H1 (cell line): ENCODE measurements around the gene WDR89. TPM values are rescaled to one million over a fixed set of nuclear protein-coding genes. Genes with fewer than 3 reads are reported as not detected.

Source experiments
- CTCF ChIA-PET: fragments of 300-600 bp; sonication (Branson Sonifier 250); formaldehyde crosslinking; loops from one replicate; lab custom pipeline; 2021; ENCODE audit not compliant: partially characterized antibody; lab: Charles Lee
- POLR2A ChIA-PET: fragments of 300-600 bp; sonication (Branson Sonifier 250); formaldehyde crosslinking; loops from one replicate; lab custom pipeline; 2021; ENCODE audit warnings: inconsistent platforms; ENCODE audit not compliant: partially characterized antibody; lab: Charles Lee
- DNase-seq, 2 experiments: peaks; one replicate each; pipeline versions ENCODE4 v3.0.0 to v3.0.0-alpha.2; 2010 to 2022; ENCODE audit warnings: low spot score in 2 of 2, low read depth in 1 of 2, mixed read lengths in 1 of 2
- FAIRE-seq: peaks from 2 replicates; lab custom pipeline; 2011; peaks lifted over from hg19 to GRCh38; lab: Jason Lieb, UNC
- H2AFZ ChIP-seq: 2 replicates; pipeline ENCODE4 v1.8.1; 2012; ENCODE audit warnings: low read length, inconsistent platforms
- H2AK5ac ChIP-seq: 2 replicates; pipeline ENCODE4 v1.6.1; 2013; ENCODE audit warnings: low read depth, low read length
- H2BK120ac ChIP-seq: replicated peaks from 2 replicates; pipeline ENCODE3; 2013; ENCODE audit warnings: low read depth, low read length, inconsistent platforms
- H2BK12ac ChIP-seq: 2 replicates; pipeline ENCODE4 v1.6.1; 2013; ENCODE audit warnings: low read depth, low read length
- H2BK15ac ChIP-seq: 2 replicates; pipeline ENCODE4 v1.6.1; 2013; ENCODE audit warnings: low read length
- H2BK20ac ChIP-seq: 2 replicates; pipeline ENCODE4 v1.6.1; 2013; ENCODE audit warnings: low read length
- H2BK5ac ChIP-seq: 2 replicates; pipeline ENCODE4 v1.6.1; 2013; ENCODE audit warnings: low read depth, low read length
- H3K14ac ChIP-seq: 2 replicates; pipeline ENCODE4 v1.6.1; 2013; ENCODE audit warnings: inconsistent platforms; ENCODE audit not compliant: insufficient read length
- H3K18ac ChIP-seq: 2 replicates; pipeline ENCODE4 v1.6.1; 2013; ENCODE audit warnings: low read length; ENCODE audit errors: extremely low read depth
- H3K23ac ChIP-seq: 2 replicates; pipeline ENCODE4 v1.6.1; 2013; ENCODE audit warnings: inconsistent platforms; ENCODE audit not compliant: insufficient read length
- H3K23me2 ChIP-seq: 2 replicates; pipeline ENCODE4 v1.6.1; 2013; ENCODE audit warnings: low read depth, low read length
- H3K27ac ChIP-seq: 2 replicates; pipeline ENCODE4 v1.6.1; 2011; ENCODE audit warnings: low read depth, low read length, inconsistent platforms
- H3K27me3 ChIP-seq, 4 experiments: replicated peaks in 1 of 4; 1 replicate in 1 of 4; 2 replicates in 3 of 4; pipeline versions ENCODE4 v1.6.1 to v1.8.1; 2011 to 2013; ENCODE audit warnings: low read length in 3 of 4, mild to moderate bottlenecking in 3 of 4, inconsistent platforms in 2 of 4, mixed read lengths in 2 of 4, moderate library complexity in 1 of 4; ENCODE audit not compliant: control insufficient read depth in 3 of 4, insufficient read depth in 3 of 4; ENCODE audit errors: extremely low read depth in 1 of 4
- H3K36me3 ChIP-seq, 4 experiments: 2 replicates each; pipeline versions ENCODE4 v1.6.1 to v1.8.1; 2011 to 2013; ENCODE audit warnings: mild to moderate bottlenecking in 4 of 4, low read length in 3 of 4, moderate library complexity in 2 of 4, control low read depth in 1 of 4, inconsistent platforms in 1 of 4; ENCODE audit not compliant: insufficient read depth in 4 of 4, control insufficient read depth in 2 of 4
- H3K4ac ChIP-seq: replicated peaks from 2 replicates; pipeline ENCODE3; 2013; ENCODE audit warnings: low read length, low read depth, mixed read lengths, inconsistent platforms; ENCODE audit not compliant: insufficient read length
- H3K4me1 ChIP-seq, 4 experiments: replicated peaks in 1 of 4; 1 replicate in 1 of 4; 2 replicates in 3 of 4; pipeline versions ENCODE4 v1.6.1 to v1.8.1; 2011 to 2013; ENCODE audit warnings: low read length in 3 of 4, inconsistent platforms in 2 of 4, mixed read lengths in 1 of 4; ENCODE audit not compliant: insufficient read depth in 4 of 4, control insufficient read depth in 3 of 4
- H3K4me2 ChIP-seq, 2 experiments: 2 replicates each; pipeline versions ENCODE4 v1.6.1 to v1.8.1; 2011 to 2013; ENCODE audit warnings: low read depth in 2 of 2, low read length in 2 of 2, control low read depth in 1 of 2, inconsistent platforms in 1 of 2, mild to moderate bottlenecking in 1 of 2; ENCODE audit not compliant: insufficient read depth in 1 of 2
- H3K4me3 ChIP-seq, 4 experiments: fragments of 200-600, 300-600 bp in 1 of 4; sonication (generic), shearing (Covaris generic), sonication (Bioruptor Twin) in 1 of 4; 2 replicates each; pipeline versions ENCODE4 v1.5.1 to v1.8.1; 2011 to 2016; ENCODE audit warnings: low read length in 4 of 4, low read depth in 3 of 4, control low read depth in 2 of 4, inconsistent platforms in 2 of 4, mild to moderate bottlenecking in 2 of 4, mixed read lengths in 1 of 4, moderate library complexity in 1 of 4; ENCODE audit not compliant: insufficient read depth in 2 of 4; ENCODE audit errors: extremely low read depth in 1 of 4
- H3K56ac ChIP-seq: replicated peaks from 2 replicates; pipeline ENCODE3; 2013; ENCODE audit warnings: low read depth, mild to moderate bottlenecking, mixed read lengths, low read length, inconsistent platforms; ENCODE audit not compliant: insufficient read length
- H3K79me1 ChIP-seq: 2 replicates; pipeline ENCODE4 v1.6.1; 2013; ENCODE audit warnings: low read depth, low read length, control low read depth
- H3K79me2 ChIP-seq, 2 experiments: 2 replicates each; pipeline versions ENCODE4 v1.6.1 to v1.8.1; 2012 to 2013; ENCODE audit warnings: low read length in 2 of 2, mild to moderate bottlenecking in 2 of 2, inconsistent platforms in 1 of 2; ENCODE audit not compliant: insufficient read depth in 2 of 2, control insufficient read depth in 1 of 2
- H3K9ac ChIP-seq, 4 experiments: replicated peaks in 1 of 4; 1 replicate in 1 of 4; 2 replicates in 3 of 4; pipeline versions ENCODE4 v1.6.1 to v1.8.1; 2011 to 2013; ENCODE audit warnings: low read depth in 3 of 4, low read length in 3 of 4, control low read depth in 2 of 4, mild to moderate bottlenecking in 2 of 4, moderate library complexity in 2 of 4, inconsistent platforms in 1 of 4; ENCODE audit errors: extremely low read depth in 1 of 4
- H3K9me3 ChIP-seq, 2 experiments: 2 replicates each; pipeline versions ENCODE4 v1.6.1 to v1.8.1; 2012 to 2013; ENCODE audit warnings: mild to moderate bottlenecking in 2 of 2, moderate library complexity in 2 of 2, control low read depth in 1 of 2, inconsistent platforms in 1 of 2, low read depth in 1 of 2, low read length in 1 of 2, mixed read lengths in 1 of 2; ENCODE audit not compliant: insufficient read depth in 2 of 2
- H4K20me1 ChIP-seq, 2 experiments: replicated peaks in 1 of 2; 2 replicates each; pipeline versions ENCODE3 to v1.8.1; 2011 to 2013; ENCODE audit warnings: inconsistent platforms in 2 of 2, low read length in 2 of 2, mild to moderate bottlenecking in 1 of 2; ENCODE audit not compliant: insufficient read depth in 2 of 2, control insufficient read depth in 1 of 2
- H4K5ac ChIP-seq: 2 replicates; pipeline ENCODE4 v1.6.1; 2013; ENCODE audit warnings: low read length, low read depth, mixed read lengths, inconsistent platforms; ENCODE audit not compliant: insufficient read length
- H4K8ac ChIP-seq: 2 replicates; pipeline ENCODE4 v1.8.0; 2013; ENCODE audit warnings: mild to moderate bottlenecking, moderate library complexity, low read length, inconsistent platforms; ENCODE audit not compliant: insufficient read depth; ENCODE audit errors: extremely low read depth
- H4K91ac ChIP-seq: replicated peaks from 2 replicates; pipeline ENCODE3; 2013; ENCODE audit warnings: low read length, mixed read lengths, inconsistent platforms; ENCODE audit not compliant: insufficient read length
- ASH2L ChIP-seq: fragments of 200-600, 300-600 bp; sonication (generic); IDR thresholded peaks from one replicate; pipeline ENCODE4 v1.7.1; 2017; ENCODE audit warnings: low read length
- BRCA1 ChIP-seq: IDR thresholded peaks from 2 replicates; pipeline ENCODE4 v1.6.1; 2012; ENCODE audit warnings: low read depth, low read length, improper control_type of control experiment
- CHD2 ChIP-seq: IDR thresholded peaks from 2 replicates; pipeline ENCODE4 v1.6.1; 2012; ENCODE audit warnings: low read length, improper control_type of control experiment
- CTCF ChIP-seq, 3 experiments: IDR thresholded peaks; 1 replicate in 2 of 3; 2 replicates in 1 of 3; pipeline versions ENCODE4 v1.5.1 to v1.6.1; 2011; ENCODE audit warnings: low read length in 3 of 3, mild to moderate bottlenecking in 3 of 3, inconsistent platforms in 2 of 3, low read depth in 1 of 3, moderate library complexity in 1 of 3; ENCODE audit not compliant: insufficient read depth in 1 of 3; ENCODE audit errors: control extremely low read depth in 1 of 3
- GABPA ChIP-seq: IDR thresholded peaks from 2 replicates; pipeline ENCODE4 v1.6.1; 2011; ENCODE audit warnings: mild to moderate bottlenecking, low read length, moderate library complexity, borderline replicate concordance; ENCODE audit not compliant: insufficient read depth
- POLR2AphosphoS5 ChIP-seq: IDR thresholded peaks from 2 replicates; pipeline ENCODE4 v1.6.1; 2011; ENCODE audit warnings: low read depth, low read length
- RNF2 ChIP-seq: fragments of 200-900, 300-1000 bp; sonication (generic); IDR thresholded peaks from 2 replicates; pipeline ENCODE4 v1.7.1; 2016; ENCODE audit warnings: borderline replicate concordance, low read depth, mild to moderate bottlenecking, antibody characterized with exemption, low read length; ENCODE audit not compliant: poor library complexity, severe bottlenecking; ENCODE audit errors: missing control alignments
- SIN3A ChIP-seq, 2 experiments: IDR thresholded peaks in 1 of 2; conservative IDR thresholded peaks in 1 of 2; 2 replicates each; pipeline ENCODE4 v1.6.1; 2011 to 2012; ENCODE audit warnings: low read length in 2 of 2, improper control_type of control experiment in 1 of 2, low read depth in 1 of 2, mild to moderate bottlenecking in 1 of 2
- SIRT6 ChIP-seq: IDR thresholded peaks from one replicate; pipeline ENCODE4 v1.7.1; 2012; ENCODE audit warnings: low read length, inconsistent platforms
- SUZ12 ChIP-seq: fragments of 200-600 bp; sonication (generic); IDR thresholded peaks from 2 replicates; pipeline ENCODE4 v1.6.1; 2012; ENCODE audit warnings: mild to moderate bottlenecking, inconsistent platforms, low read length, moderate library complexity, mixed read lengths
- WGBS, 2 experiments: shearing (Covaris generic) in 1 of 2; methylation state at CpG; one replicate each; pipeline versions ENCODE4 v1.1.6 to v1.1.7; 2013 to 2015; ENCODE audit warnings: low lambda C conversion rate in 2 of 2, mixed read lengths in 2 of 2, inconsistent platforms in 1 of 2, low coverage in 1 of 2, missing lambda C conversion rate in 1 of 2; ENCODE audit not compliant: insufficient replicate concordance in 2 of 2, insufficient coverage in 1 of 2, insufficient read length in 1 of 2; ENCODE audit errors: extremely low coverage in 1 of 2, missing lambda C conversion rate in 1 of 2; 5-methylcytosine and 5-hydroxymethylcytosine counted together
- polyA plus RNA-seq, 7 experiments: library from polyadenylated mRNA; depleted of rRNA in 3 of 7; stranded (reverse) in 5 of 7; unstranded in 2 of 7; fragments of >200 nt in 5 of 7; fragments of 200-250 nt in 2 of 7; gene quantifications; 1 replicate in 5 of 7; 2 replicates in 1 of 7; 4 replicates in 1 of 7; pipeline versions ENCODE4 v1.2.1 to v1.2.3, GENCODE V29; 2011 to 2013; ENCODE audit warnings: missing spikeins in 2 of 7, mixed read lengths in 2 of 7
- total RNA-seq: library from RNA; stranded (reverse); fragmentation: NEBNext Ultra II Directional; extraction: Animal tissue kit (Norgen Biotek cat#: 25700); gene quantifications from 2 replicates; pipeline ENCODE4 v1.2.1, GENCODE V29; 2021

WDR89 gene
- total and polyA plus RNA-seq, 2 of the 8 experiments (the other 6 are each of a cell fraction or from before 2014, with no cell fraction given) = 8.3 to 32.9 TPM

GRCh38 chr14:63654936-63655335 lies 13.3 kb upstream of the WDR89 start:
- Histone ChIP-seq H2BK120ac (no peak overlapping the region), H3K18ac (no peak overlapping the region), H3K27me3 (no peaks in the 10 kb centered on the region), H4K20me1 (no peaks in the 10 kb centered on the region), H2AFZ (no peak overlapping the region), H3K4me2 (no peak overlapping the region), H3K23me2 (no peaks in the 10 kb centered on the region), H3K56ac (no peak overlapping the region), H4K8ac (no peak overlapping the region), H3K36me3 (no peaks in the 10 kb centered on the region), H2BK20ac (no peak overlapping the region), H2BK12ac (no peak overlapping the region), H3K14ac (no peak overlapping the region), H3K23ac (no peak overlapping the region), H2BK15ac (no peak overlapping the region), H2BK5ac (no peak overlapping the region), H3K9me3 (no peaks in the 10 kb centered on the region), H3K4me1 (no peaks in the 10 kb centered on the region), H4K5ac (no peak overlapping the region), H3K4ac (no peak overlapping the region), H3K79me1 (no peaks in the 10 kb centered on the region), H3K79me2 (no peaks in the 10 kb centered on the region), H4K91ac (no peak overlapping the region), H2AK5ac (no peak overlapping the region), H3K9ac (no peak overlapping the region), H3K27ac (no peak overlapping the region), H3K4me3 (no peak overlapping the region)
- 87% methylated on average over 2 of the region's 2 CpGs; no CpG with 5 or more reads in 1 of the 2 experiments for WGBS, 2 experiments
- no peak for FAIRE-seq
- POLR2A ChIA-PET = no interaction called here
- CTCF ChIA-PET = interaction anchor here (0.6 to 0.7 kb wide), 3 partner anchors 21 to 634 kb away, joined by 3 read pairs; no protein-coding TSS in a partner anchor
- DNase-seq = no peak
- no peak for TF ChIP-seq SUZ12
- TF ChIP-seq SIN3A (conservative IDR thresholded peaks at IDR 0.05 in 1 of 2, IDR thresholded peaks at IDR 0.05 in 1 of 2; ENCODE audit: low read depth in 1 of 2, low read length in 2 of 2) = no peak
- no peak for TF ChIP-seq POLR2AphosphoS5
- TF ChIP-seq CTCF (IDR thresholded peaks at IDR 0.05; ENCODE audit: control extremely low read depth in 1 of 3, insufficient read depth in 1 of 3, low read depth in 1 of 3, low read length in 3 of 3) = no peak
- TF ChIP-seq BRCA1 = no peak
- TF ChIP-seq RNF2 = no peak
- TF ChIP-seq GABPA = no peak
- TF ChIP-seq ASH2L = no peak
- TF ChIP-seq SIRT6 = no peak
- TF ChIP-seq CHD2 = no peak
